PC-3 (cell line): ENCODE data around the gene GPR15.
"Not testable (repeated sequence)": the region's sequence is repeated elsewhere in the genome, so short reads cannot be mapped to it uniquely, and the experiment has no call there.

Source experiments
- EZH2 ChIP-seq: fragments of 300-600 bp; sonication (generic); IDR thresholded peaks from one replicate; pipeline ENCODE4 v1.6.1; 2017; ENCODE audit warnings: antibody characterized with exemption, mild to moderate bottlenecking, low read length; ENCODE audit not compliant: unreplicated experiment
- EZH2phosphoT487 ChIP-seq: fragments of 300-600 bp; sonication (generic); IDR thresholded peaks from 2 replicates; pipeline ENCODE4 v1.6.1; 2018; ENCODE audit warnings: mild to moderate bottlenecking, antibody characterized with exemption, low read length, borderline replicate concordance
- TF ChIP-seq, protein P1 (sequence below): fragments of 300-600 bp; sonication (generic); conservative IDR thresholded peaks from 2 replicates; pipeline ENCODE4 v1.5.1; 2017; ENCODE audit warnings: antibody characterized with exemption, low read depth, mild to moderate bottlenecking, low read length

DNA sequence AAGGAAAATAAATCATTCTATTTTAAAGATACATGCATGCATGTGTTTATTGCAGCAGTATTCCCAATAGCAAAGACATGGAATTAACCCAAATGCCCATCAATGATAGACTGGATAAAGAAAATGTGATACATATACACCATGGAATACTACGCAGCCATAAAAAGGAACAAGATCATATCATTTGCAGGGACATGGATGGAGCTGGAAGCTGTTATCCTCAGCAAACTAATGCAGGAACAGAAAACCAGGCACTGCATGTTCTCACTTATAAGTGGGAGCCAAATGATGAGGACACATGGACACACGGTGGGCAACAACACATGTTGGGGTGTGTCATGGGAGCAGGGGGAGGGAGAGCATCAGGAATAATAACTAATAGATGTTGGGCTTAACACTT is 28.0 kb downstream of the GPR15 start:
- TF ChIP-seq, protein P1, sequence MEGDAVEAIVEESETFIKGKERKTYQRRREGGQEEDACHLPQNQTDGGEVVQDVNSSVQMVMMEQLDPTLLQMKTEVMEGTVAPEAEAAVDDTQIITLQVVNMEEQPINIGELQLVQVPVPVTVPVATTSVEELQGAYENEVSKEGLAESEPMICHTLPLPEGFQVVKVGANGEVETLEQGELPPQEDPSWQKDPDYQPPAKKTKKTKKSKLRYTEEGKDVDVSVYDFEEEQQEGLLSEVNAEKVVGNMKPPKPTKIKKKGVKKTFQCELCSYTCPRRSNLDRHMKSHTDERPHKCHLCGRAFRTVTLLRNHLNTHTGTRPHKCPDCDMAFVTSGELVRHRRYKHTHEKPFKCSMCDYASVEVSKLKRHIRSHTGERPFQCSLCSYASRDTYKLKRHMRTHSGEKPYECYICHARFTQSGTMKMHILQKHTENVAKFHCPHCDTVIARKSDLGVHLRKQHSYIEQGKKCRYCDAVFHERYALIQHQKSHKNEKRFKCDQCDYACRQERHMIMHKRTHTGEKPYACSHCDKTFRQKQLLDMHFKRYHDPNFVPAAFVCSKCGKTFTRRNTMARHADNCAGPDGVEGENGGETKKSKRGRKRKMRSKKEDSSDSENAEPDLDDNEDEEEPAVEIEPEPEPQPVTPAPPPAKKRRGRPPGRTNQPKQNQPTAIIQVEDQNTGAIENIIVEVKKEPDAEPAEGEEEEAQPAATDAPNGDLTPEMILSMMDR, result not testable (repeated sequence)
- not testable (repeated sequence) for TF ChIP-seq EZH2phosphoT487, EZH2
